Kidney epithelial cell (primary cell): ENCODE data around the gene C15orf39. TPM values are rescaled to one million over a fixed set of nuclear protein-coding genes. Genes with fewer than 3 reads are reported as not detected.

Experiments
- DNase-seq: peaks from one replicate; pipeline ENCODE4 v3.0.0-alpha.2; 2010; ENCODE audit warnings: low read depth
- H3K27me3 ChIP-seq: 2 replicates; pipeline ENCODE4 v1.6.0; 2011; ENCODE audit warnings: low read length; ENCODE audit not compliant: control insufficient read depth, insufficient read depth
- H3K36me3 ChIP-seq: 2 replicates; pipeline ENCODE4 v1.5.1; 2011; ENCODE audit warnings: low read length; ENCODE audit not compliant: control insufficient read depth, insufficient read depth
- H3K4me3 ChIP-seq: 2 replicates; pipeline ENCODE4 v1.5.1; 2011; ENCODE audit warnings: low read depth, mild to moderate bottlenecking, control low read depth, low read length
- CTCF ChIP-seq: IDR thresholded peaks from 2 replicates; pipeline ENCODE4 v1.5.1; 2011; ENCODE audit warnings: mild to moderate bottlenecking, moderate library complexity, low read length, control low read depth, inconsistent platforms; ENCODE audit not compliant: insufficient read depth, poor library complexity, severe bottlenecking
- total RNA-seq: library from RNA; depleted of rRNA; stranded (reverse); fragments of >200 nt; gene quantifications from 2 replicates; pipeline ENCODE4 v1.2.3, GENCODE V29; 2015

Gene C15orf39
- total RNA-seq, 1 donor from 2014 or later: 26.8 TPM

GRCh38 chr15:75182187-75183131 is 19.2 kb upstream of the C15orf39 start:
- H3K36me3 ChIP-seq: no peaks in the 10 kb centered on the region
- peak; percentile 19 for TF ChIP-seq CTCF
- no peak for DNase-seq
- H3K4me3 ChIP-seq: no peak overlapping the region
- peaks cover 13% of the 10 kb centered on the region for H3K27me3 ChIP-seq

- H3K4me3 ChIP-seq: no peak overlapping the region
- no peak for TF ChIP-seq CTCF
- H3K36me3 ChIP-seq: no peaks in the 10 kb centered on the region
- no peaks in the 10 kb centered on the region for H3K27me3 ChIP-seq
- no peak for DNase-seq
These were observed 16.2 kb upstream of the C15orf39 start for GRCh38 chr15:75185271-75186029.

- no peak for TF ChIP-seq CTCF
These were observed 15.6 kb upstream of the C15orf39 start for GRCh38 chr15:75186044-75186443.

GRCh38 chr15:75188499-75188898 is 13.2 kb upstream of the C15orf39 start:
- Histone ChIP-seq H3K4me3 (no peak overlapping the region), H3K27me3 (no peaks in the 10 kb centered on the region), H3K36me3 (no peaks in the 10 kb centered on the region)
- DNase-seq: no peak
- no peak for TF ChIP-seq CTCF

More at GRCh38 chr15:75186044-75186443, 15.6 kb upstream of the C15orf39 start:
- Histone ChIP-seq H3K4me3 (no peak overlapping the region), H3K36me3 (no peaks in the 10 kb centered on the region), H3K27me3 (no peaks in the 10 kb centered on the region)
- DNase-seq: no peak

GRCh38 chr15:75191235-75191634 is 10.4 kb upstream of the C15orf39 start:
- no peak for TF ChIP-seq CTCF
- DNase-seq: no peak
- no peak overlapping the region for H3K4me3 ChIP-seq
- no peaks in the 10 kb centered on the region for H3K27me3 ChIP-seq
- H3K36me3 ChIP-seq: no peaks in the 10 kb centered on the region
